OCI-LY1 (cell line): Measurements from ENCODE around the gene NR1I2.

Experiments
- H2AFZ ChIP-seq: fragments of 200-600 bp; sonication (generic), shearing (Covaris generic); 2 replicates; pipeline ENCODE4 v1.6.0; 2014; ENCODE audit warnings: antibody characterized with exemption, mild to moderate bottlenecking, low read length
- H3F3A ChIP-seq: fragments of 200-600 bp; sonication (generic), shearing (Covaris generic); 2 replicates; pipeline ENCODE4 v1.6.0; 2014; ENCODE audit warnings: mild to moderate bottlenecking, antibody characterized with exemption, low read length, moderate library complexity; ENCODE audit not compliant: insufficient read depth
- H3K27ac ChIP-seq: fragments of 200-600 bp; sonication (generic); 2 replicates; pipeline ENCODE4 v1.5.1; 2014; ENCODE audit warnings: low read length, mixed run types, mild to moderate bottlenecking, low read depth; ENCODE audit not compliant: poor library complexity, severe bottlenecking
- H3K27me3 ChIP-seq: fragments of 200-600 bp; sonication (generic); 2 replicates; pipeline ENCODE4 v1.6.0; 2014; ENCODE audit warnings: antibody characterized with exemption, mild to moderate bottlenecking, low read length, moderate library complexity; ENCODE audit not compliant: insufficient read depth
- H3K36me3 ChIP-seq: fragments of 200-600 bp; sonication (generic); 2 replicates; pipeline ENCODE4 v1.6.1; 2014; ENCODE audit warnings: mild to moderate bottlenecking, antibody characterized with exemption, low read length, moderate library complexity, mixed read lengths; ENCODE audit not compliant: insufficient read depth
- H3K4me1 ChIP-seq: fragments of 200-600 bp; sonication (generic); 2 replicates; pipeline ENCODE4 v1.5.1; 2014; ENCODE audit warnings: mild to moderate bottlenecking, low read length, moderate library complexity; ENCODE audit not compliant: insufficient read depth, severe bottlenecking
- H3K4me2 ChIP-seq: fragments of 200-600 bp; sonication (generic), shearing (Covaris generic); 2 replicates; pipeline ENCODE4 v1.6.1; 2014; ENCODE audit warnings: low read length
- H3K4me3 ChIP-seq: fragments of 200-600 bp; sonication (generic); 2 replicates; pipeline ENCODE4 v1.5.1; 2014; ENCODE audit warnings: low read length, low read depth, mild to moderate bottlenecking, mixed read lengths; ENCODE audit not compliant: poor library complexity, severe bottlenecking
- H3K79me2 ChIP-seq: fragments of 200-600 bp; shearing (Covaris generic); 2 replicates; pipeline ENCODE4 v1.6.1; 2016; ENCODE audit warnings: mixed run types, low read length, mixed read lengths; ENCODE audit not compliant: insufficient read depth
- H3K9ac ChIP-seq: fragments of 200-600 bp; sonication (generic), shearing (Covaris generic); 2 replicates; pipeline ENCODE4 v1.6.1; 2014; ENCODE audit warnings: mild to moderate bottlenecking, low read length, mixed read lengths
- H3K9me2 ChIP-seq: fragments of 200-600 bp; sonication (generic), shearing (Covaris generic); 2 replicates; pipeline ENCODE4 v1.6.1; 2014; ENCODE audit warnings: low read depth, mild to moderate bottlenecking, low read length, mixed read lengths
- H3K9me3 ChIP-seq: fragments of 200-600 bp; shearing (Covaris generic); 2 replicates; pipeline ENCODE4 v1.6.1; 2014; ENCODE audit warnings: low read length, mixed read lengths
- H4K20me1 ChIP-seq: fragments of 200-600 bp; sonication (generic), shearing (Covaris generic); 2 replicates; pipeline ENCODE4 v1.6.0; 2016; ENCODE audit warnings: mild to moderate bottlenecking, low read length; ENCODE audit not compliant: insufficient read depth
- EZH2 ChIP-seq: fragments of 200-600 bp; sonication (generic), shearing (Covaris generic); IDR thresholded peaks from 2 replicates; pipeline ENCODE4 v1.8.0; 2017; ENCODE audit warnings: borderline replicate concordance, mixed run types, mild to moderate bottlenecking, antibody characterized with exemption, low read length, moderate library complexity, mixed read lengths
- TF ChIP-seq, protein P1 (sequence below): fragments of 200-600 bp; sonication (generic), shearing (Covaris generic); IDR thresholded peaks from 2 replicates; pipeline ENCODE4 v1.5.1; 2017; ENCODE audit warnings: mild to moderate bottlenecking, antibody characterized with exemption, low read length, moderate library complexity, mixed read lengths

Gene NR1I2

DNA sequence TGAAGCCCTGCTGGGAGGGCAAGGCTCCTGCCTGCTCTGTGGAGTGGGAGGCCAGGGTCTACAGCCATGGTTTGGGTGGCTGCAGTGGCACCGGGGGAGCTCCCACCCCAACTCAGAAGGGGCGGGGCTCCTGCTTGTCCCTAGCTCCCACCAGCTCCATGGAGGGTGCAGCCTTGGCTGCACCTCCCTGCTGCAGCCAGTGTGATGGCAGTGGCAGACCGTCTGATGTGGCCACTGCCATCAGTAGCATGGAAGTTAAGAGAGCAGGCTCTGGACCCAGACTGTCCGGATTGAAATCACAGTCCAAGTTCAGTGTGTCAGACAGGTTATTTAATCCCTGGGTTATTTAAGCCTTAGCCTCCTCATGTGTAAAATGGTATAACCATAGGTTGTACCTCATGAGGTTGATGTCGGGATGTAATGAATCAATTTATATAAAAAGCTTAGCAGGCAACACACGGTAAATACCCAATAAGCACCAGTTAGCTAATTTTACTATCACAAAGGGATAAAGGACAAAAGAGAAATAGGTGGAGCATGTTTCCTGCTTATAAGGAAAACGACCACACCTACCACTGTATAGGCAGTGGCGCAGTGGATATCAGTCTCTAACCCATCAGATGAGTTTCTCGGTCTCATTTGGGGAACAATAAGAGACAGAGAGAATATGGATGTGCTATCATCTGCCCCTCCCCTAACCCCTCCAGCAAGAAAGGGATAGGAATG is 13.1 kb upstream of the NR1I2 start:
- Histone ChIP-seq H3K9ac (no peak overlapping the region), H3K9me2 (no peaks in the 10 kb centered on the region), H3K36me3 (no peaks in the 10 kb centered on the region), H3K4me1 (no peaks in the 10 kb centered on the region), H3K9me3 (no peaks in the 10 kb centered on the region), H4K20me1 (no peaks in the 10 kb centered on the region), H3K4me3 (no peak overlapping the region), H3K27ac (no peak overlapping the region), H3K4me2 (no peak overlapping the region), H3K27me3 (no peaks in the 10 kb centered on the region), H3F3A (no peaks in the 10 kb centered on the region), H3K79me2 (no peaks in the 10 kb centered on the region), H2AFZ (no peak overlapping the region)
- TF ChIP-seq, protein P1, sequence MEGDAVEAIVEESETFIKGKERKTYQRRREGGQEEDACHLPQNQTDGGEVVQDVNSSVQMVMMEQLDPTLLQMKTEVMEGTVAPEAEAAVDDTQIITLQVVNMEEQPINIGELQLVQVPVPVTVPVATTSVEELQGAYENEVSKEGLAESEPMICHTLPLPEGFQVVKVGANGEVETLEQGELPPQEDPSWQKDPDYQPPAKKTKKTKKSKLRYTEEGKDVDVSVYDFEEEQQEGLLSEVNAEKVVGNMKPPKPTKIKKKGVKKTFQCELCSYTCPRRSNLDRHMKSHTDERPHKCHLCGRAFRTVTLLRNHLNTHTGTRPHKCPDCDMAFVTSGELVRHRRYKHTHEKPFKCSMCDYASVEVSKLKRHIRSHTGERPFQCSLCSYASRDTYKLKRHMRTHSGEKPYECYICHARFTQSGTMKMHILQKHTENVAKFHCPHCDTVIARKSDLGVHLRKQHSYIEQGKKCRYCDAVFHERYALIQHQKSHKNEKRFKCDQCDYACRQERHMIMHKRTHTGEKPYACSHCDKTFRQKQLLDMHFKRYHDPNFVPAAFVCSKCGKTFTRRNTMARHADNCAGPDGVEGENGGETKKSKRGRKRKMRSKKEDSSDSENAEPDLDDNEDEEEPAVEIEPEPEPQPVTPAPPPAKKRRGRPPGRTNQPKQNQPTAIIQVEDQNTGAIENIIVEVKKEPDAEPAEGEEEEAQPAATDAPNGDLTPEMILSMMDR = no peak
- no peak for TF ChIP-seq EZH2

DNA sequence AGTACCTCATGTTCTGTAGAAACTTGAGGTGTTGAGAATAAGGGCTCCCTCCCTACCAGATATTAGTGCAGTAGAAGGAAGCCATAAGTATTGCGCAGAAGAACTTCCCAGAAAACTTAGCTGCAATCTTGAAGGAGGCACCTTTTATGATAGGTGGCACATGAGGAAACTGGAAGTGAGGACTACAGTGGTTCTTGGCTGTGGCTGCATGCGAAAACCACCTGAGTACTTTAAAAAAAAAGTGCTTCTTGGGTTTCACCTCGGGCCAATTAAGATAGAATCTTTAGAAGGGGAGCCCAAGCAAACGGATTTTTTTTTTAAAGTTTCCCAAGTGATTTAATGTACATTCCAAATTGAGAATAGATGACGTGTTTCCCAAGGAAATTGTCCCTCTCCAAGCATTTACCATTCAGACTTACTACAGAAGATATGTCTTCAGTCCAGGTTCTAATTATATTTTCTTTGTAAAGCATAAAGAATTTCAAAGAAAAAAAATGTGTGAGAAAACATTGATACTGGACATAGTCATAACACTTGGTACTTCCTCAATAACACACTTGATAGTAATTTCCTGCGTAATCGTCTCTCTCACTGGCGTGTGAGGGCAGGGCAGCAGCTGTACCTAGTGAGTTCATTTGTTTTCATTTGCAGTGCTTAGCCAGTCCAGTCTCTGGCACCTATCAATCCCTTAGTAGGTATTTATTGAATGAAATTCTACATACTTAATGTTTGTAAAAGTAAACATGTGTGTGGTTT is 12.3 kb upstream of the NR1I2 start:
- Histone ChIP-seq H3F3A (no peaks in the 10 kb centered on the region), H3K9me3 (no peaks in the 10 kb centered on the region), H3K27me3 (no peaks in the 10 kb centered on the region), H3K79me2 (no peaks in the 10 kb centered on the region), H3K4me2 (no peak overlapping the region), H3K4me1 (no peaks in the 10 kb centered on the region), H3K9me2 (no peaks in the 10 kb centered on the region), H3K9ac (no peak overlapping the region), H2AFZ (no peak overlapping the region), H4K20me1 (no peaks in the 10 kb centered on the region), H3K36me3 (no peaks in the 10 kb centered on the region), H3K27ac (no peak overlapping the region), H3K4me3 (no peak overlapping the region)
- TF ChIP-seq, protein P1 = no peak
- TF ChIP-seq EZH2 = no peak

DNA sequence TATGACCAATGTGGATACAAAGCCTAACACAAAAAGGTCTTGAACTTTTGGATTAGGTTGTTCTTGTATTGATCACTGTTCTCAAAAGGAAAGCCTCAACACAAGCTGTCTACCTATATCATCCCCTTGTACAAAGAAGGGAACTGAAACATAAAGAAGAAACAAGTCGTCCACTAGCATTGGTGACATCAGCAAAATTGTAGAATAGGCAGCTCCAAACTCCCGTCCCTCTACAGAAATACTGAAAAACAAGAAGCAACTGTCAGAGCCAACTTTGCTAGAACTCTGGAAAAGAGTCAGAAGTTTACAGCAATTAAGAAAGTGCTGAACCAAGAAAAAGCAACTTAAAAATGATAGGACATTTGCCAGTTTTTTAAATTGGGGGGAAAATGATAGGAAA is 7.5 kb upstream of the NR1I2 start:
- Histone ChIP-seq H3K27me3 (no peaks in the 10 kb centered on the region), H3K4me2 (no peak overlapping the region), H3F3A (no peaks in the 10 kb centered on the region), H3K36me3 (no peaks in the 10 kb centered on the region), H3K27ac (no peak overlapping the region), H3K9ac (no peak overlapping the region), H3K4me1 (no peaks in the 10 kb centered on the region), H4K20me1 (no peaks in the 10 kb centered on the region), H3K9me3 (no peaks in the 10 kb centered on the region), H3K4me3 (no peak overlapping the region), H3K9me2 (no peaks in the 10 kb centered on the region), H2AFZ (no peak overlapping the region), H3K79me2 (no peaks in the 10 kb centered on the region)
- TF ChIP-seq, protein P1 = no peak
- TF ChIP-seq EZH2 = no peak
